ENCODE data around the gene IFRD2. TPM values are rescaled to one million over a fixed set of nuclear protein-coding genes. Genes with fewer than 3 reads are reported as not detected.
A peak's percentile ranks its signal among the peaks of the same experiment; 100 is the strongest.

The IFRD2 gene
- total RNA-seq, 6 donors from 2014 or later: 45.4 to 126 (median 77.5) TPM

DNA sequence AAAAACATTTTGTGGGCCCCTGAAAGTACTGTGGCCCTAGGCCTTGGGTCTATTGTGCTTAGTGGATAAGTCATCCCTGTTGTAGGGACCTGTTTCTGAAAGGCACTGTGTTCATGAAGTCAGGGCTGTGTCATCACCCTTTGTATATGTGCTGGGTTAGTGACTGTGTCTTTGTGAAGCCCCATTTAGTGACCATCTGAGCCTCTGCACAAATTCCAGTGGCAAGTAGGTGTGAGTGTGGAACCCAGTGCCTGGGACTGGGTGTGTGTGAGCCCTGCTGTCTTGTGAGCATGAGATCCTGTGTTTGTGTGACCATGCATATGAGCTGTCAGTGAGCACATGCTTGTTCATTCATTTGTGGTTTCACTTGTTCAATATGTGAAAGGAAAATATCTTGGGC lies 12.4 kb upstream of the IFRD2 start:
- H3K4me3 ChIP-seq: no peak overlapping the region
- H3K27me3 ChIP-seq: no peaks in the 10 kb centered on the region
- ATAC-seq (ENCODE audit: low FRiP score in 2 of 2) (no peak), DNase-seq (no peak)
- H3K36me3 ChIP-seq: peaks cover 0 to 21% (median 0%) of the 10 kb centered on the region in 4 donors
- H3K4me1 ChIP-seq: peaks cover 32 to 45% (median 41%) of the 10 kb centered on the region in 4 donors
- TF ChIP-seq POLR2A (IDR thresholded peaks at IDR 0.05) (no peak), EP300 (IDR thresholded peaks at IDR 0.05) (no peak), POLR2AphosphoS5 (IDR thresholded peaks at IDR 0.05) (no peak)
- TF ChIP-seq, protein P1, sequence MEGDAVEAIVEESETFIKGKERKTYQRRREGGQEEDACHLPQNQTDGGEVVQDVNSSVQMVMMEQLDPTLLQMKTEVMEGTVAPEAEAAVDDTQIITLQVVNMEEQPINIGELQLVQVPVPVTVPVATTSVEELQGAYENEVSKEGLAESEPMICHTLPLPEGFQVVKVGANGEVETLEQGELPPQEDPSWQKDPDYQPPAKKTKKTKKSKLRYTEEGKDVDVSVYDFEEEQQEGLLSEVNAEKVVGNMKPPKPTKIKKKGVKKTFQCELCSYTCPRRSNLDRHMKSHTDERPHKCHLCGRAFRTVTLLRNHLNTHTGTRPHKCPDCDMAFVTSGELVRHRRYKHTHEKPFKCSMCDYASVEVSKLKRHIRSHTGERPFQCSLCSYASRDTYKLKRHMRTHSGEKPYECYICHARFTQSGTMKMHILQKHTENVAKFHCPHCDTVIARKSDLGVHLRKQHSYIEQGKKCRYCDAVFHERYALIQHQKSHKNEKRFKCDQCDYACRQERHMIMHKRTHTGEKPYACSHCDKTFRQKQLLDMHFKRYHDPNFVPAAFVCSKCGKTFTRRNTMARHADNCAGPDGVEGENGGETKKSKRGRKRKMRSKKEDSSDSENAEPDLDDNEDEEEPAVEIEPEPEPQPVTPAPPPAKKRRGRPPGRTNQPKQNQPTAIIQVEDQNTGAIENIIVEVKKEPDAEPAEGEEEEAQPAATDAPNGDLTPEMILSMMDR (IDR thresholded peaks at IDR 0.05): no peak
- no peaks in the 10 kb centered on the region for H3K9me3 ChIP-seq
- H3K27ac ChIP-seq: no peak overlapping the region

DNA sequence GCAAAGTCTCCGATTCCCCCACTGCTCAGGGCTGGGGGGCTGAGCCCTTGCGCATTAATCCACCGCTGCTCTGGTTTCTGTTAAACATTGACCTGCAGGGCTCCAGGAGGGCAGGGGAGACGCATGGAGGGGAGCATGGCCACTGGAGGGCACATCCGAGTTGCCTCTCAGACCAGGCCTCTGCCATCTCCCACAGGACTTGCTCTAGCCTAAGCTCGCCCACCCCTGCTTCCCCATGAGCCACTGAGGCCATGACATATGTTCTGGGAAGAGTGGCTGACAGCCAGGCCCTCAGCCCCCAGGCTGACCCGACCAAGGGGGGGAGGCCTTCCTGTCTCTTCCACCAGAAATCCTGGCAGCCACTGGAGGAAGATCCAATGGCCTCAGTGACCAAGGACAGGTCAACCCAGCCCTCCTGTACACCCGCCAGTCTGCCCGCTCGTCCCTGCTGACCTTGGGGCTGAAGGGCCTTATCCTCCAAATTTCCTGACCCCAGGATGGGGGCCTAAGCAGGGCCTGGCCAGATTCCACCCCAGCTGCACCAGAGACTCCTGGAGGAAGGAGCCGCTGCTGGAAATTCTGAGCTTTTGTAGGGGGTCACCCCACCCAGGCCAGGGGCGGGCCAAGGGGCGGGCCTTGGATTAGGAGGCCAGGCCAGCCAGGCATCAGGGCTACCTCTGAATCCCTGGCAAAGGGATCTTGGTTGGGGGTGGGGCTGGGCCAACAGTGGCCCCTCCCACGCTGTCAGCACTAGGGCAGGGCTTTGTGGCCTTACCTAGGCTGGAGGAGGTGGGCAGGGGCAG lies 11.0 kb upstream of the IFRD2 start, which contains the start of gene HYAL1:
Gene HYAL1, minus strand, starts transcription at position 562 of the 803 bp plus-strand sequence. CDS start 618 bp downstream, outside the sequence.
- peaks cover 0 to 16% (median 0%) of the 10 kb centered on the region in 4 donors for H3K36me3 ChIP-seq
- peak within 1 kb of the TSS; percentile 28 to 86 (median 45) for H3K4me3 ChIP-seq
- peak; percentile 79 to 87 for TF ChIP-seq POLR2AphosphoS5 (IDR thresholded peaks at IDR 0.05)
- peak in 1 of 4 donors; percentile 10 for TF ChIP-seq EP300 (IDR thresholded peaks at IDR 0.05)
- TF ChIP-seq, protein P1 (IDR thresholded peaks at IDR 0.05): peak in 4 of 6 experiments; percentile 15 to 52 (median 46)
- TF ChIP-seq POLR2A (IDR thresholded peaks at IDR 0.05): peak in 2 of 4 donors; percentile 59 to 81
- 35 to 57% methylated on average over 5 to 11 of the region's 14 CpGs for WGBS, 2 donors
- ATAC-seq (ENCODE audit: low FRiP score in 2 of 2) (peak; percentile 7 to 79), DNase-seq (peak; percentile 91 to 93)
- H3K4me1 ChIP-seq: peaks cover 38 to 50% (median 47%) of the 10 kb centered on the region in 4 donors
- no peaks in the 10 kb centered on the region for H3K9me3 ChIP-seq
- H3K27ac ChIP-seq: peak within 1 kb of the TSS; percentile 70 to 93 (median 92)
- H3K27me3 ChIP-seq: no peaks in the 10 kb centered on the region

DNA sequence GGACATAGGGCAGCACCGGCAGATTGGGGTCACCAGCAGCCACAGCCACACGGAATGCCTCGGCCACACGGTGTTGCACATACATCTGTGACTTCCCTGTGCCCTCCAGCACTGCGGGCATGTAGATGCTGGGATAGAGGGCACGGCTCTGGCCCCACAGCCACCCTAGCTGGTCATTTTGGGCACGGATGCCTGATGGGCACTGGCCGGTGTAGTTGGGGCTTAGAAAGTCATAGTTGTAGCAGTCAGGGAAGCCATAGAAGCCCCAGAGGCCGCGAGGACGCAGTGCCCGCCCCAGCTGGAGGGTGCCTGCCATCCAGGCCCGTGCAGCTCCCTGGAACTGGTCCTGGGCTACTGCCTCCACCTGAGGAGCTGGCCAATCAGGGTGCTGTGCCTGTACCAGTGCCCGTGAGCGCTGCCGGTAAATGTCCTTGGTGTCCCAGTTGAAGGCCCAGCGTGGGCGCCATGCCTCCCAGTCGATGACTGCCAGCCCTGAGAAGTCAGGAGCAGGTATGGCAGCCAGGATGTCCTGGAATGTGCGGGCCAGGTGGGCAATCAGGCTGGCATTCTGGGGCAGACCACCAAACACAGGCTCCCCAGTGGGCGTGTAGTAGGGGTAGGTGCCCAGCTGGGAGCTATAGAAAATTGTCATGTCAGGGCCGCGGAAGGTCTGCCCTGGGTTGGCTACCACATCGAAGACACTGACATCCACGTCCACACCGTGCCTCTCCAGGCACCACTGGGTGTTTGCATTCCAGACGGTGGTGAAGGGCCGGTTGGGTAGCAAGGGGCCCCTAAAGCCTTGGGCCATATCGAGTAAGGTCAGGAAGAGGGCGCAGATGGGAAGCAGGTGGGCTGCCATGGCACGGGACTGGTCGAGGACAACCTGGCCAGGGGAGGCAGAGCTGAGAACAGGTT lies 10.1 kb upstream of the IFRD2 start:
- H3K36me3 ChIP-seq: peaks cover 0 to 16% (median 0%) of the 10 kb centered on the region in 4 donors
- DNase-seq (peak in 1 of 2 donors; percentile 79), ATAC-seq (ENCODE audit: low FRiP score in 2 of 2) (no peak)
- H3K4me3 ChIP-seq: peak overlapping the region; percentile 28 to 86 (median 45)
- H3K27ac ChIP-seq: peak overlapping the region; percentile 70 to 93 (median 92)
- H3K9me3 ChIP-seq: no peaks in the 10 kb centered on the region
- peaks cover 41 to 55% (median 52%) of the 10 kb centered on the region in 4 donors for H3K4me1 ChIP-seq
- TF ChIP-seq EP300 (IDR thresholded peaks at IDR 0.05) (no peak), POLR2AphosphoS5 (IDR thresholded peaks at IDR 0.05) (no peak), POLR2A (IDR thresholded peaks at IDR 0.05) (no peak)
- TF ChIP-seq, protein P1 (IDR thresholded peaks at IDR 0.05): no peak
- WGBS, 2 donors: 70 to 82% methylated on average over 20 to 32 of the region's 32 CpGs
- H3K27me3 ChIP-seq: no peaks in the 10 kb centered on the region

DNA sequence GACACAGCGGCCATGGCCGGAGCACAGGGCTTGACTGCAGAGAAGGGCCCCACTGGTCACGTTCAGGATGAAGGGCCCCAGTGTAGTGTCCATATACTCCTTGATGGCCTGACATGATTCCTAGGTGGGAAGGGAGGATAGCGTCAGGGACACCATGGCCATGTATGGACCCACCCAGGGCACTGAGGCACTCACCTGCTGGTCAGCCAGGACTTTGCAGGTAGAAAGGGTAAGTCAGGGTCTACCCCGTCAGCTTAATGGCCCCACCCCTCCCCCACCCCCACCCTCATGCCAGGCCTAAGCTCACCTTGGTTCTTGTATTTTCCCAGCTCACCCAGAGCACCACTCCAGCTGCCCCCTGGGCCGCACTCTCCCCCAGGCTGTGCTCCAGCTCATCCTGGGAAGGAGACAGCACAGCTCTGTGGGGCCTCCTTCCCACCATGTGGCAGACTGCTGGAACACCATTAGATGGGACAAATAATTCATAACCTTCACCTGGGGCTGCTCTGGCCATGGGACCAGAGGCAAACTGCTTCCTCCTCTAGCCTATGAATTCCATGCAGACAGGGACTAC lies 8.5 kb upstream of the IFRD2 start:
- Histone ChIP-seq H3K27me3 (no peaks in the 10 kb centered on the region), H3K27ac (peak overlapping the region; percentile 85 to 93 (median 92)), H3K9me3 (no peaks in the 10 kb centered on the region), H3K4me1 (peaks cover 41 to 55% (median 52%) of the 10 kb centered on the region in 4 donors), H3K4me3 (peak overlapping the region in 1 of 4 donors; percentile 86), H3K36me3 (peaks cover 0 to 13% (median 2%) of the 10 kb centered on the region in 4 donors)
- 82 to 89% methylated on average over 4 to 6 of the region's 6 CpGs for WGBS, 2 donors
- TF ChIP-seq, protein P1 (IDR thresholded peaks at IDR 0.05): no peak
- TF ChIP-seq POLR2AphosphoS5 (IDR thresholded peaks at IDR 0.05) (no peak), EP300 (IDR thresholded peaks at IDR 0.05) (no peak), POLR2A (IDR thresholded peaks at IDR 0.05) (no peak)
- ATAC-seq (ENCODE audit: low FRiP score in 2 of 2): no peak
- DNase-seq: no peak

Measured in upper lobe of left lung (tissue), 6 donors.